M059J (cell line): ENCODE data around the gene TPCN1. TPM values are rescaled to one million over a fixed set of nuclear protein-coding genes. Genes with fewer than 3 reads are reported as not detected.
A peak's percentile ranks its signal among the peaks of the same experiment; 100 is the strongest.

ENCODE experiments used
- DNase-seq: peaks from one replicate; pipeline ENCODE4 v3.0.0-alpha.2; 2012; ENCODE audit warnings: low read depth
- total RNA-seq: library from RNA; depleted of rRNA; stranded (reverse); fragments of >200 nt; shearing (Covaris generic); gene quantifications from 2 replicates; pipeline ENCODE4 v1.2.3, GENCODE V29; 2014; rRNA removed

Gene TPCN1
- total RNA-seq, 1 experiment from 2014 or later = 13.5 TPM

- DNase-seq = no peak
Observed at GRCh38 chr12:113333877-113334785, 112.9 kb downstream of the TPCN1 start.

DNA sequence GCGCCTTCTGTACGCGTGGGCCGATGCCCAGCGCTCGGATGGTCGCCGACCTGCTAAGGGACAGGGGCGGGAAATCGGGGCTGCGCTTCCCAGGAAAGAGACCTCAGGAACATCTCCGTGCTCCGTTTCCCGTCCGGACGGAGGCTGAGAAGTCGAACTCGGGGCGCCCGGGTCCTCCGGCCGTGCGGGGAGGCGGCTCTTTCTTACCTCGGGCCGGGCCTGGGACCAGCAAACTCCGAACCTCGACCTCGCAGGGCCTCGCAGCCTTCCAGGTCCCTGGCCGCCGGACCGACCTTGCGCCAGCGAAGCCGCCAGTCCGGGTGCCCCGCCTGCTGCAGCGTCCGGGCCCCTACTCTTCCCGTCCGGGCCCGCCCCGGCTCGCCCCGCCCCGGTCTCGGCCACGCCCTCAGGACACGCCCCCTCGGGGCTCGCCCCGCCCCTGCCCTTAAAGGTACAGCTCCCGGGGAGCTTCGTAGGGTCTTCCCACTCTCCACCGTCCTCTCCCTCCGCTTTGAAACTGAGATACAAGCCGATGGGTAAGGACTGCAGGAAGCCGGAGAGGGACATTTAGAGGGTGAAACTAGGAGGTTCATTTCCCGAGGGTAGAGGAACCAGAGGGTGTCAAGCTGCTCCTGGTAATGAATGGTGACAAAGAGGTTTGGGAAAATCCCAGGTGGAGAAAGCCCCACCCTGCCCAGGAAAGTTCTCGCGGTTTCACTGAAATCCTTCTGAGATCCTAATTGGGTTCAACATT is 113.7 kb downstream of the TPCN1 start, which contains the start of gene SLC8B1:
Gene SLC8B1 (minus strand): TSS at position 324 of the 754 bp plus-strand sequence. CDS start 2,231 bp downstream, outside the sequence.
- peak; percentile 73 for DNase-seq

GRCh38 chr12:113339540-113339939 is 118.3 kb downstream of the TPCN1 start:
- no peak for DNase-seq

DNA sequence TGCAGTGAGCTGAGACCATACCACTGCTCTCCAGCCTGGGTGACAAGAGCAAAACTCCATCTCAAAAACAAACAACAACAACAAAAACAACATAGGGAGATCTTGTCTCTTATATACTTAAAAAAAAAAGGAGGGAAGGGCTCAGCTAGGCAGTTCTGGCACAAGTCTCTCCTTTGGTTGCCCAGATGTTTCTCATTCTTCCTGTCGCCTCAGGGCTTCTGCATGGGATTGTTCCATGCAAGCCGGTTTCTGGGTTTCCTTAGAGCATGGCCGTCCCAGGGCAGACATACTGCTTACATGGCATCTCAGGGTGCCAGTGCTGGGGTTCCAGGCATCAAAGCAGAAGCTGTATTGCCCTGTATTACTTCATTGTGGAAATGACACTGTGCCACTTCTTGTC is 118.8 kb downstream of the TPCN1 start:
- peak; percentile 24 for DNase-seq

- no peak for DNase-seq
Observed at GRCh38 chr12:113341535-113341934, 120.3 kb downstream of the TPCN1 start.

DNA sequence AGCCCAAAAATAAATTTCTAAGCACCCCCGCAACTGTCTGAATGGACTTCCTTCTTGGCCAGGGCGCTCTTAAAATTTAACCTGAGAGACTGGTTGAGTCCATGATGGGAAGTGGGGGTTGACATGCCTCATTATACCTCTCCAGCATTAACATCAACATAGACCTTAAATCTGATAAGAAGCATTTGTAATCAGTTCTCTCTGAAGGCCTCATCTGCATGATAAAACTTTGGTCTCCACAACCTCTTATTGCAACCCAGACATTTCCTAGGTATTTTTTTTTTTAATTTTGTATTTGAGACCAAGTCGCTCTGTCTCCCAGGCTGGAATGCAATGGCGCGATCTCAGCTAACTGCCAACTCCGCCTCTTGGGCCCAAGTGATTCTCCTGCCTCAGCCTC is 124.1 kb downstream of the TPCN1 start:
- no peak for DNase-seq

DNA sequence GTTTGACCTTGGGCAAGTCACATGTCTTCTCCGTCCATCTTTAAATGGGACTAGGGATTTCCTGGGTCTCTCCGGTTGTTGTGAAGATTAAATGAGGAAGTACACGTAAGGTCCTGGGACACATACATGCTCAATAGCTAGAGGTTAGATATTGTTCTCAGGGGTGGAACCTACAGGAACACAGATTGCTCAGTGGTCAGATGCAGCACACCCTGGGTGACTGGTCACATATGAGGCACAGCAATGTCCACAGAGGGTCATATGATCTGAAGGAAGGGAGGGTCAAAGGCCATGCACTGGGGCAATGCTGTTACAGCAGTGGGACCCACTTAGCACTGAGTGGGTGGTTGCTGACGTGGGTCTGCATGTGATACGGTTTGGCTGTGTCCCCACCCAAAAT is 125.1 kb downstream of the TPCN1 start:
- DNase-seq = no peak

DNA sequence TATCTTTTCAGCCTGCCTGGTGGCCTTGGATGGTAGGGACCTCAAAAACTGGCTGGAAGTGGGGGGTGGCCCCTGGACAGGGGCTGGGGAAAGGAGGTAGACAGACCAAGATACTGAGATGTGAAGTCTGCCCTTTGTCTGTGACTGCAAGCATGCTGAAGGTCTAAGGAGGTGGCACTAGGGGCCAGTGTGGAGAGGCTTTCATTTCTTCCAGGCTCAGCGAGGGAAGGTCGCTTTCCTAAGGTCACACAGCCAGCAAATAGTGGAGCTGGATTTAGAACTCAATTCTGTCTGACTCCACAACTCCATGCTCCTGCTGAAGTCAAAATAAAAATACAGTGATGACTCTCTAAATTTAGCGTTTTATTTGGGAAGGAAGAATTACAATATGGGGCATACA is 125.8 kb downstream of the TPCN1 start:
- DNase-seq = no peak

- peak; percentile 11 for DNase-seq
Observed at GRCh38 chr12:113347892-113348291, 126.6 kb downstream of the TPCN1 start.

Other genes with a start within 250 kb of the TPCN1 start
- 275 and 362 TPM in 2 replicates for gene OAS2, start 242.9 kb upstream of the TPCN1 start, total RNA-seq
- gene DTX1, start 164.7 kb upstream of the TPCN1 start, total RNA-seq = not detected in 2 replicates
- not detected in 2 replicates for gene RASAL1, start 85.7 kb upstream of the TPCN1 start, total RNA-seq
- not detected in 2 replicates for gene CFAP73, start 71.7 kb upstream of the TPCN1 start, total RNA-seq
- 21.3 and 43.1 TPM in 2 replicates for gene DDX54, start 36.0 kb upstream of the TPCN1 start, total RNA-seq
- gene RITA1, start 35.7 kb upstream of the TPCN1 start, total RNA-seq = 28.8 and 47.2 TPM in 2 replicates
- gene SLC8B1, start 113.6 kb downstream of the TPCN1 start, total RNA-seq = 8.0 and 12.8 TPM in 2 replicates
- gene PLBD2, start 137.1 kb downstream of the TPCN1 start, total RNA-seq = 14.3 and 22.8 TPM in 2 replicates
- gene SDS, start 182.4 kb downstream of the TPCN1 start, total RNA-seq = 0.05 and 0.10 TPM in 2 replicates
- gene SDSL, start 200.9 kb downstream of the TPCN1 start, total RNA-seq = 4.2 and 6.7 TPM in 2 replicates